Type B pancreatic cell (in vitro differentiated cells): ENCODE results near the gene GPR18. TPM values are rescaled to one million over a fixed set of nuclear protein-coding genes. Genes with fewer than 3 reads are reported as not detected.

Source experiments
- DNase-seq: peaks from one replicate; pipeline ENCODE4 v3.0.0; 2021; ENCODE audit warnings: mixed read lengths; ENCODE audit not compliant: unreplicated experiment; ENCODE audit errors: extremely low spot score
- H3K27ac Mint-ChIP-seq: 2 replicates; pipeline ENCODE4 v1.8.0; 2021; ENCODE audit warnings: mild to moderate bottlenecking, mixed read lengths
- H3K27me3 Mint-ChIP-seq: 2 replicates; pipeline ENCODE4 v1.8.0; 2021; ENCODE audit warnings: mixed read lengths
- H3K36me3 Mint-ChIP-seq: 2 replicates; pipeline ENCODE4 v1.8.0; 2021; ENCODE audit warnings: mixed read lengths
- H3K4me1 Mint-ChIP-seq: one replicate; pipeline ENCODE4 v1.8.0; 2021; ENCODE audit warnings: mixed read lengths; ENCODE audit not compliant: unreplicated experiment
- H3K4me3 Mint-ChIP-seq: 2 replicates; pipeline ENCODE4 v1.8.0; 2021; ENCODE audit warnings: mild to moderate bottlenecking, mixed read lengths
- H3K9me3 Mint-ChIP-seq: 2 replicates; pipeline ENCODE4 v1.8.0; 2021; ENCODE audit warnings: mixed read lengths
- long read RNA-seq: library from polyadenylated mRNA; unstranded; transcript quantifications from one replicate; pipeline ENCODE4 v2.0.0, GENCODE V29; 2020
- total RNA-seq: library from RNA; stranded (reverse); gene quantifications from 2 replicates; pipeline ENCODE4 v1.2.1, GENCODE V29; 2021; ENCODE audit warnings: low replicate concordance
- TF ChIP-seq, protein P1 (sequence below): fragments of 200-600 bp; sonication (generic); conservative IDR thresholded peaks from 2 replicates; pipeline ENCODE4 v1.5.0; 2021; ENCODE audit warnings: antibody characterized with exemption, mild to moderate bottlenecking

Gene GPR18, protein sequence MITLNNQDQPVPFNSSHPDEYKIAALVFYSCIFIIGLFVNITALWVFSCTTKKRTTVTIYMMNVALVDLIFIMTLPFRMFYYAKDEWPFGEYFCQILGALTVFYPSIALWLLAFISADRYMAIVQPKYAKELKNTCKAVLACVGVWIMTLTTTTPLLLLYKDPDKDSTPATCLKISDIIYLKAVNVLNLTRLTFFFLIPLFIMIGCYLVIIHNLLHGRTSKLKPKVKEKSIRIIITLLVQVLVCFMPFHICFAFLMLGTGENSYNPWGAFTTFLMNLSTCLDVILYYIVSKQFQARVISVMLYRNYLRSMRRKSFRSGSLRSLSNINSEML
- total RNA-seq = not detected in 2 replicates
- long read RNA-seq, partial matches to known transcripts = 0 of 1 reads
- long read RNA-seq, other reads (novel, unspliced or antisense) = 1 of 1 reads

DNA sequence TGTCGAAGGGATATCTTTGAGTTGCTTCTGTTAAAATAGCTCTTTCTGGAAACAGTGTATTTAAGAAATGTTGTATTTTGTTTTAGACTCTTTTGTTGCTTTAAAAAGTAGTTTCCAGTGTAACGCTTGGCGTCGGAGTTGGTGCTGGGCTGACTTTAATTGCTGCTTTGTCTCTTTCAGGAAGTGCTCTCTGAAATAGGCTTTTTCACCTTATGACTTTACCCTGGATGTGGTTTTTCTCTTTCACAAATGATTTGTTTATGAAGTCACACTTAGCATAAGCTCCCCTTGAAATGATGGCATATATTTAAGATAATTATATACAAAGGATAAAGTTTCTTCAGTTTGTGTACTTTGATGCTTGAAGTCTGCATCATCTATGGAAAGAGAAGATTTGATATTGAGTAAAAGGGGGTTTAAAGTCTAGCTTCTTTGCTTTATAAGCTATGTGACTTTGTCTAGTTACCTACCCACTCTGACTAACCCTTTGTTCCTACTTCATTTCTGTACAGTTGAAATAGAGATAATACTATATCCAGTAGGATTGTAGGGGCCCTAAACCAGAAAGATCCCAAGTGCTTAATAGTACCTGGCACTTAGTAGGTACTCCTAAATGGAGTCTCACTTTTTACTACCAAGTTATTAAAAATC, at the start of gene GPR18:
Gene GPR18, minus strand, starts transcription at position 170 of the 651 bp plus-strand sequence. CDS start 2,507 bp downstream, outside the sequence.
- Mint-ChIP-seq H3K27ac (no peak within 1 kb of the TSS), H3K4me1 (peaks cover 10% of the 10 kb centered on the region), H3K4me3 (no peak within 1 kb of the TSS), H3K36me3 (peaks cover 17% of the 10 kb centered on the region), H3K27me3 (no peaks in the 10 kb centered on the region), H3K9me3 (no peaks in the 10 kb centered on the region)
- no peak for DNase-seq
- TF ChIP-seq, protein P1, sequence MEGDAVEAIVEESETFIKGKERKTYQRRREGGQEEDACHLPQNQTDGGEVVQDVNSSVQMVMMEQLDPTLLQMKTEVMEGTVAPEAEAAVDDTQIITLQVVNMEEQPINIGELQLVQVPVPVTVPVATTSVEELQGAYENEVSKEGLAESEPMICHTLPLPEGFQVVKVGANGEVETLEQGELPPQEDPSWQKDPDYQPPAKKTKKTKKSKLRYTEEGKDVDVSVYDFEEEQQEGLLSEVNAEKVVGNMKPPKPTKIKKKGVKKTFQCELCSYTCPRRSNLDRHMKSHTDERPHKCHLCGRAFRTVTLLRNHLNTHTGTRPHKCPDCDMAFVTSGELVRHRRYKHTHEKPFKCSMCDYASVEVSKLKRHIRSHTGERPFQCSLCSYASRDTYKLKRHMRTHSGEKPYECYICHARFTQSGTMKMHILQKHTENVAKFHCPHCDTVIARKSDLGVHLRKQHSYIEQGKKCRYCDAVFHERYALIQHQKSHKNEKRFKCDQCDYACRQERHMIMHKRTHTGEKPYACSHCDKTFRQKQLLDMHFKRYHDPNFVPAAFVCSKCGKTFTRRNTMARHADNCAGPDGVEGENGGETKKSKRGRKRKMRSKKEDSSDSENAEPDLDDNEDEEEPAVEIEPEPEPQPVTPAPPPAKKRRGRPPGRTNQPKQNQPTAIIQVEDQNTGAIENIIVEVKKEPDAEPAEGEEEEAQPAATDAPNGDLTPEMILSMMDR = no peak

DNA sequence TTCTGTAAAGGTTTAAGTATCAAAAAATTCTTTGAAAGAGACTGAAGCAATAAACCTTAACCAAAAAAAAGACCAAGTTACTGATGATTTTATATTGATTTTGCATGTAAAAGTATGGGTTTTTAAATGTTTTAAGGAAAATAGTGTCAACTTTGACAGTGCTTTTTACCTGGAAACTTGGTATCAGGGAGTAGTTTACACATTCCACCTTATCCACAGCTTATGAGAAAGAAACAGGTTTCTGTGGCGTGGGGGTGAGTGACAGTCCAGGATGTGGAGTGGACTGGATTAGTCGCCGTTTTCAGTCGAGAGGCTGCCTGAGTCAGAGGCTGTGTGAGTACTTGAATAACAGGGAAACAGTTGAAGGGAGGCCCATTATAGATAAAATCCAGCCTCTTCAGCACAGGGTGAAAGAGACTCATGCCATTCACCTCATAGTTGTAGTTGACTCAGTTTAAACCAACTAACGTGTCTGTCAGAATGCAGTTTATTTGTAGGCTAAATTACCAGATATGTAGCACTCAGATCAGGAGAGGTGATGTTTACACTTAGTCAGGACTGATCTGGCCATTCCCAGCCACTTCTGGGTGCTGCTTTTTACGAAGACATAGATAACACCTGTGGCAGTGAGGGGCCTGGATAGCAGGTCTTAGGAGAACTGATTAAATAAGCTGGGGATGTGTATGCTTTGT, 49.6 kb upstream of the GPR18 start:
- Mint-ChIP-seq H3K27me3 (no peaks in the 10 kb centered on the region), H3K9me3 (no peaks in the 10 kb centered on the region), H3K36me3 (peaks cover 29% of the 10 kb centered on the region), H3K4me1 (peaks cover 15% of the 10 kb centered on the region), H3K27ac (peak overlapping the region; percentile 65), H3K4me3 (no peak overlapping the region)
- TF ChIP-seq, protein P1 = no peak
- no peak for DNase-seq

DNA sequence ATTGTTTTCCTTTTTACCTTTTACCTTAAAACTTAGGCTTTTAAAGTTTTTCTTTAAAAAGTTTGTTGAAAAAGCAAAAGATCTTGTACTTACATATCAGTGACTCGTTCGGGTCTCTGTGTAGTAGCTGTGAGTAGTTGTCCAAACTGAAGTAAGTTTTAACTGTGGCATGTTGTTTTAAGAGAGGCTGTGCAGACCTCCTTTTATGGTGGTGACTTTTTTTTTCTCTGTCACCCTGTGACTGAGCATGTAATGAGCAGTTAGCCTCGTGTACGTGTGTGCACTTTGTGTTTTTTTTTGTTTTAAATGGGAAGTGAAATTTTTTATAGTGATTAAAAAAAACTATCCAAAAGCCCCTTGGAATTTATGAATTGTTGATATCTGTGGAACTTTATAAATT, 49.1 kb upstream of the GPR18 start, which contains the start of gene GPR183:
Gene GPR183, minus strand, starts transcription at position 153 of the 400 bp plus-strand sequence. CDS start 11,254 bp downstream, outside the sequence.
- TF ChIP-seq, protein P1 = no peak
- H3K27me3 Mint-ChIP-seq = no peaks in the 10 kb centered on the region
- H3K4me3 Mint-ChIP-seq = no peak within 1 kb of the TSS
- peaks cover 10% of the 10 kb centered on the region for H3K4me1 Mint-ChIP-seq
- H3K36me3 Mint-ChIP-seq = peaks cover 25% of the 10 kb centered on the region
- no peak for DNase-seq
- H3K27ac Mint-ChIP-seq = peak within 1 kb of the TSS; percentile 65
- H3K9me3 Mint-ChIP-seq = no peaks in the 10 kb centered on the region

DNA sequence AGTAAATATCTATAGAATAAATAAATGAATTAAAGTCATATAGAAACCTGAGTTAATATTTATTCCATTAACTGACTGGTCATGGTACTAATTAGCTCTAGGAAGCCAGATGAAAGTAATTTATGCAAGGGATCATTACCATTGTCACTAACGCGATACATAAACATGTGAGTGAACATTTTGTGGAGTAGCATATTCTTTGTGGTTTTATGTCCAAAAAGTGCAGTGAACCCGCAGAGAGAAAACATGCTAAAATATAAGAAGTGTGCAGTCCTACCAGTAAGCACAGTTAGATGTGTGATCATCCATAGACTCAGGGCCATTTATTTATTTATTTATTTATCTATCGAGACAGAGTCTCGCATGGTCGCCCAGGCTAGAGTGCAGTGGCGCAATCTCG, 47.4 kb upstream of the GPR18 start:
- Mint-ChIP-seq H3K36me3 (peaks cover 29% of the 10 kb centered on the region), H3K9me3 (no peaks in the 10 kb centered on the region), H3K27ac (no peak overlapping the region), H3K4me3 (no peak overlapping the region), H3K4me1 (peaks cover 5% of the 10 kb centered on the region), H3K27me3 (no peaks in the 10 kb centered on the region)
- TF ChIP-seq, protein P1 = no peak
- no peak for DNase-seq

DNA sequence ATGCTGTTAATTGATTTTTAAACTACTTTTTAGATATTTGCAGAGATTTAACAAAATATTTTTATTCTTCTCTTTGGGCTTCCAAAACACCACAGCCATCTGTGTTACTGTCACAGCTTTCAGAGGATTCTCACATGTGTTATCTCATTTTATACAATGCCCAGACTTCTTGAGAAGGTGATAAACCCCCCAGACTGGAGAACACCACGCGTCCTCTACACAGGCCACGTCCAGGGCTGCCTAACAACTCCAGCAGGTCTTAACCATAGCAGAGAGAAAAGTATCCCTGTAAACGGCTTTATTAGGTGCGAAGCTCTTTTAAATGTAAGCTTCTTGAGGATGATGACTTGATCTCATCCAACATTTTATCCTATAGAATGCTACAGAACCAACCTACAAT, 47.0 kb upstream of the GPR18 start:
- H3K4me3 Mint-ChIP-seq = no peak overlapping the region
- no peak for DNase-seq
- TF ChIP-seq, protein P1 = no peak
- H3K36me3 Mint-ChIP-seq = peaks cover 29% of the 10 kb centered on the region
- peaks cover 5% of the 10 kb centered on the region for H3K4me1 Mint-ChIP-seq
- no peaks in the 10 kb centered on the region for H3K9me3 Mint-ChIP-seq
- no peaks in the 10 kb centered on the region for H3K27me3 Mint-ChIP-seq
- H3K27ac Mint-ChIP-seq = no peak overlapping the region
